GM23338 (cell line): ENCODE measurements around the gene FIG4. TPM values are rescaled to one million over a fixed set of nuclear protein-coding genes. Genes with fewer than 3 reads are reported as not detected.
A peak's percentile ranks its signal among the peaks of the same experiment; 100 is the strongest.

Experiments
- ATAC-seq: fragments of 200-7000 bp; cut with Tn5 transposase; 3 replicates; pipeline ENCODE4 v1.9.1; 2020
- DNase-seq: peaks from one replicate; pipeline ENCODE4 v3.0.0-alpha.2; 2015; ENCODE audit warnings: low spot score
- H2AFZ ChIP-seq: fragments of 200-600 bp; sonication (generic); 2 replicates; pipeline ENCODE4 v1.8.0; 2016; ENCODE audit warnings: antibody characterized with exemption, mild to moderate bottlenecking, moderate library complexity
- H3F3A ChIP-seq: fragments of 200-600 bp; sonication (generic); replicated peaks from 2 replicates; pipeline ENCODE4 v1.8.0; 2017; ENCODE audit warnings: antibody characterized with exemption, mixed run types, low read depth
- H3K27ac ChIP-seq: fragments of 200-600 bp; sonication (generic); 2 replicates; pipeline ENCODE4 v1.6.1; 2016; ENCODE audit warnings: low read depth
- H3K27me3 ChIP-seq: fragments of 200-600 bp; sonication (generic); 2 replicates; pipeline ENCODE4 v1.8.0; 2016; ENCODE audit warnings: mild to moderate bottlenecking, mixed run types, moderate library complexity; ENCODE audit not compliant: insufficient read depth
- H3K36me3 ChIP-seq: fragments of 200-600 bp; sonication (generic); 2 replicates; pipeline ENCODE4 v1.8.0; 2016; ENCODE audit warnings: mild to moderate bottlenecking; ENCODE audit not compliant: insufficient read depth
- H3K4me1 ChIP-seq: fragments of 200-600 bp; sonication (generic); 2 replicates; pipeline ENCODE4 v1.8.0; 2016; ENCODE audit warnings: mild to moderate bottlenecking, moderate library complexity; ENCODE audit not compliant: insufficient read depth
- H3K4me2 ChIP-seq: fragments of 200-600 bp; sonication (generic); 2 replicates; pipeline ENCODE4 v1.7.1; 2017; ENCODE audit warnings: mixed run types
- H3K4me3 ChIP-seq: fragments of 200-600 bp; sonication (generic); 2 replicates; pipeline ENCODE4 v1.6.1; 2016; ENCODE audit warnings: mixed run types
- H3K79me2 ChIP-seq: fragments of 200-600 bp; sonication (generic); replicated peaks from 2 replicates; pipeline ENCODE4 v1.8.0; 2017; ENCODE audit warnings: mild to moderate bottlenecking; ENCODE audit not compliant: insufficient read depth
- H3K9me2 ChIP-seq: fragments of 200-600 bp; sonication (generic); 2 replicates; pipeline ENCODE4 v1.8.0; 2017; ENCODE audit not compliant: insufficient read depth
- H4K20me1 ChIP-seq: fragments of 200-600 bp; sonication (generic); replicated peaks from 2 replicates; pipeline ENCODE4 v1.8.0; 2017; ENCODE audit warnings: mild to moderate bottlenecking; ENCODE audit not compliant: insufficient read depth
- H3K27ac Mint-ChIP-seq: 2 replicates; pipeline ENCODE4 v1.8.0; 2020; ENCODE audit warnings: inconsistent platforms, mild to moderate bottlenecking, moderate library complexity, mixed read lengths
- H3K27me3 Mint-ChIP-seq: 3 replicates; pipeline ENCODE4 v1.8.0; 2022; ENCODE audit warnings: low read depth, mild to moderate bottlenecking, moderate library complexity, mixed read lengths, inconsistent platforms; ENCODE audit not compliant: insufficient read depth, poor library complexity
- H3K36me3 Mint-ChIP-seq: 3 replicates; pipeline ENCODE4 v1.8.0; 2021; ENCODE audit warnings: low read depth, mild to moderate bottlenecking, inconsistent platforms, moderate library complexity, mixed read lengths
- H3K4me1 Mint-ChIP-seq: 3 replicates; pipeline ENCODE4 v1.8.0; 2020; ENCODE audit warnings: mild to moderate bottlenecking, inconsistent platforms, mixed read lengths
- H3K4me3 Mint-ChIP-seq: 3 replicates; pipeline ENCODE4 v1.8.0; 2021; ENCODE audit warnings: moderate library complexity, mild to moderate bottlenecking, inconsistent platforms, mixed read lengths
- H3K9me3 Mint-ChIP-seq: 3 replicates; pipeline ENCODE4 v1.8.0; 2020; ENCODE audit warnings: moderate library complexity, mild to moderate bottlenecking, inconsistent platforms, mixed read lengths
- CREB1 ChIP-seq: fragments of 250-450 bp; sonication (Bioruptor Pico); IDR thresholded peaks from 2 replicates; pipeline ENCODE4 v1.5.0; 2020; ENCODE audit warnings: low read depth, mild to moderate bottlenecking, moderate library complexity
- CTCF ChIP-seq, 2 experiments: fragments of 200-600 bp in 1 of 2; sonication (generic) in 1 of 2; conservative IDR thresholded peaks; 2 replicates each; pipeline versions ENCODE4 v1.5.1 to v1.6.1; 2016 to 2017; ENCODE audit warnings: antibody characterized with exemption in 2 of 2, low read depth in 2 of 2, mild to moderate bottlenecking in 2 of 2, moderate library complexity in 1 of 2
- ETS1 ChIP-seq: IDR thresholded peaks from 2 replicates; pipeline ENCODE4 v1.6.1; 2016; ENCODE audit warnings: antibody characterized with exemption
- EZH2 ChIP-seq: fragments of 200-600 bp; sonication (generic); IDR thresholded peaks from one replicate; pipeline ENCODE4 v1.8.0; 2017; ENCODE audit warnings: antibody characterized with exemption, mild to moderate bottlenecking, low read depth; ENCODE audit not compliant: unreplicated experiment
- EZH2phosphoT487 ChIP-seq: fragments of 200-600 bp; sonication (generic); IDR thresholded peaks from one replicate; pipeline ENCODE4 v1.8.1; 2018; ENCODE audit warnings: antibody characterized with exemption; ENCODE audit not compliant: unreplicated experiment
- JUNB ChIP-seq: IDR thresholded peaks from one replicate; pipeline ENCODE4 v1.6.1; 2016; ENCODE audit warnings: antibody characterized with exemption; ENCODE audit not compliant: unreplicated experiment
- NANOG ChIP-seq: IDR thresholded peaks from 2 replicates; pipeline ENCODE4 v1.6.1; 2016; ENCODE audit warnings: antibody characterized with exemption, borderline replicate concordance
- POLR2AphosphoS5 ChIP-seq: IDR thresholded peaks from 2 replicates; pipeline ENCODE4 v1.6.1; 2016; ENCODE audit warnings: antibody characterized with exemption, low read depth
- REST ChIP-seq: IDR thresholded peaks from one replicate; pipeline ENCODE4 v1.6.1; 2018; ENCODE audit warnings: antibody characterized with exemption; ENCODE audit not compliant: unreplicated experiment
- STAT1 ChIP-seq: IDR thresholded peaks from one replicate; pipeline ENCODE4 v1.6.1; 2016; ENCODE audit warnings: antibody characterized with exemption; ENCODE audit not compliant: unreplicated experiment
- ZNF114 ChIP-seq: fragments of 250-450 bp; sonication (Bioruptor Pico); IDR thresholded peaks from 2 replicates; pipeline ENCODE4 v1.5.0; 2020; ENCODE audit warnings: mild to moderate bottlenecking, moderate library complexity
- ZNF331 ChIP-seq: fragments of 250-450 bp; sonication (Bioruptor Pico); IDR thresholded peaks from 2 replicates; pipeline ENCODE4 v1.5.0; 2020; ENCODE audit warnings: low read depth, mild to moderate bottlenecking, moderate library complexity
- ZNF462 ChIP-seq: fragments of 250-450 bp; sonication (Bioruptor Pico); IDR thresholded peaks from 2 replicates; pipeline ENCODE4 v1.5.0; 2020; ENCODE audit warnings: mild to moderate bottlenecking, moderate library complexity
- polyA plus RNA-seq: library from polyadenylated mRNA; unstranded; fragments of >200 nt; fragmentation: Nextera tagmentation; extraction: Ambion mirVana; gene quantifications from 2 replicates; pipeline ENCODE4 v1.2.1, GENCODE V29; 2016
- total RNA-seq: library from RNA; depleted of rRNA; stranded (reverse); fragments of >200 nt; shearing (Covaris generic); gene quantifications from 2 replicates; pipeline ENCODE4 v1.2.3, GENCODE V29; 2014

FIG4 gene
- total and polyA plus RNA-seq, 2 experiments from 2014 or later = 7.0 to 16.9 TPM

- Histone ChIP-seq H3K27me3 (no peaks in the 10 kb centered on the region), H3K36me3 (no peaks in the 10 kb centered on the region), H3K9me2 (no peaks in the 10 kb centered on the region), H3K4me2 (0 out of 2 replicates have a peak overlapping the region, but pooled peaks have one; percentile 22), H3K4me1 (peaks cover 15% of the 10 kb centered on the region; the same call in 1 of the 2 replicates), H3K27ac (no peak overlapping the region), H3K4me3 (no peak overlapping the region), H3F3A (no peaks in the 10 kb centered on the region), H2AFZ (no peak overlapping the region), H3K79me2 (no peaks in the 10 kb centered on the region), H4K20me1 (no peaks in the 10 kb centered on the region)
- Mint-ChIP-seq H3K36me3 (no peaks in the 10 kb centered on the region; the same call in 2 of the 3 replicates), H3K4me3 (no peak overlapping the region), H3K27me3 (no peaks in the 10 kb centered on the region), H3K4me1 (peaks cover 13% of the 10 kb centered on the region), H3K27ac (no peak overlapping the region), H3K9me3 (no peaks in the 10 kb centered on the region)
- ATAC-seq (no peak), DNase-seq (no peak)
- TF ChIP-seq EZH2phosphoT487 (no peak), NANOG (no peak), ZNF331 (no peak), REST (no peak), STAT1 (no peak), JUNB (no peak), EZH2 (no peak), CTCF (conservative IDR thresholded peaks at IDR 0.05; ENCODE audit: low read depth in 2 of 2) (no peak), ETS1 (no peak), POLR2AphosphoS5 (no peak), ZNF462 (no peak), CREB1 (no peak), ZNF114 (no peak)
Observed at GRCh38 chr6:109671733-109672132, 19.4 kb upstream of the FIG4 start.
